GM21786 (cell line): Measurements from ENCODE around the gene TMEM135.

Experiments used
- ATAC-seq: cut with Tn5 transposase; IDR thresholded peaks from one replicate; pipeline ENCODE4 v1.9.1; 2021; ENCODE audit not compliant: unreplicated experiment

The TMEM135 gene

GRCh38 chr11:87298155-87298554 lies 260.4 kb downstream of the TMEM135 start:
- ATAC-seq: no peak

GRCh38 chr11:87299041-87299481 lies 261.3 kb downstream of the TMEM135 start:
- ATAC-seq: no peak

- ATAC-seq: no peak
Measured at GRCh38 chr11:87300640-87301380, 263.1 kb downstream of the TMEM135 start.

GRCh38 chr11:87301785-87302540 lies 264.2 kb downstream of the TMEM135 start:
- no peak for ATAC-seq

- no peak for ATAC-seq
Measured at GRCh38 chr11:87304412-87304811, 266.7 kb downstream of the TMEM135 start.

GRCh38 chr11:87306262-87306851 lies 268.6 kb downstream of the TMEM135 start:
- ATAC-seq: no peak

GRCh38 chr11:87307101-87307500 lies 269.4 kb downstream of the TMEM135 start:
- no peak for ATAC-seq

GRCh38 chr11:87315229-87315628 lies 277.5 kb downstream of the TMEM135 start:
- ATAC-seq: no peak

GRCh38 chr11:87316491-87316890 lies 278.8 kb downstream of the TMEM135 start:
- ATAC-seq: no peak

GRCh38 chr11:87317441-87317840 lies 279.7 kb downstream of the TMEM135 start:
- no peak for ATAC-seq

GRCh38 chr11:87320123-87320522 lies 282.4 kb downstream of the TMEM135 start:
- no peak for ATAC-seq

- ATAC-seq: no peak
Measured at GRCh38 chr11:87322568-87322967, 284.8 kb downstream of the TMEM135 start.

- ATAC-seq: no peak
Measured at GRCh38 chr11:87323899-87324298, 286.2 kb downstream of the TMEM135 start.

- ATAC-seq: peak; percentile 77
Measured at GRCh38 chr11:87324817-87325489, 287.2 kb downstream of the TMEM135 start.

GRCh38 chr11:87325490-87325872 lies 287.7 kb downstream of the TMEM135 start:
- ATAC-seq: no peak

- no peak for ATAC-seq
Measured at GRCh38 chr11:87326594-87326993, 288.9 kb downstream of the TMEM135 start.

- no peak for ATAC-seq
Measured at GRCh38 chr11:87329172-87329571, 291.4 kb downstream of the TMEM135 start.

GRCh38 chr11:87330187-87330601 lies 292.5 kb downstream of the TMEM135 start:
- no peak for ATAC-seq

GRCh38 chr11:87331273-87331672 lies 293.5 kb downstream of the TMEM135 start:
- ATAC-seq: no peak

- no peak for ATAC-seq
Measured at GRCh38 chr11:87338046-87338639, 300.4 kb downstream of the TMEM135 start.

- ATAC-seq: no peak
Measured at GRCh38 chr11:87339416-87339815, 301.7 kb downstream of the TMEM135 start.
